ENCODE measurements around the gene MKS1.

Gene MKS1

DNA sequence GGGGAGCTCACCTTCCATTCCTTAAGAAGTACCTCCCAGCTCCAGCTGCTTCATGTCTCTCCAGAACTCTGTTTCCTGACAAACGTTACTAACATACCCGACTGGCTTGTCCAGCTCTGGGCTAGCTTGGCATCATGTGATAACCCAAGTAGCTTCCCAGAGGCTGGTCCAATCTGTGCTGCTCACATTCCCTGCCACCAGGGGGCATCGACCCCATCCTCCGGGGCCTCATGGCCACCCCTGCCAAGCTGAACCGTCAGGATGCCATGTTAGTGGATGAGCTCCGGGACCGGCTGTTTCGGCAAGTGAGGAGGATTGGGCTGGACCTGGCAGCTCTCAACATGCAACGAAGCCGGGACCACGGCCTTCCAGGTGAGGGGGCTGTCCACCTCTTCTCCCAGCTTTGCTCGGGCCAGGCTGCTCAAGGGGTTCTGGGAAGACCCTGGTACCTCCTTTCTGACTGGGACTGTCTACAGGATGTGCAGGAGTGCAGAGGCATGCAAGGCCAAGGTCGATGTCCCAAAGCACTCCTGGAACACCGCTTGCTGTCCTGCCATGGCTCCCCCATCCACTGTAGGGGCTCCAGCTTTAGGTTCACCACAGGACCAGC lies 18.9 kb downstream of the MKS1 start:
- DNase-seq (ENCODE audit: low read depth) = peak; percentile 22

DNA sequence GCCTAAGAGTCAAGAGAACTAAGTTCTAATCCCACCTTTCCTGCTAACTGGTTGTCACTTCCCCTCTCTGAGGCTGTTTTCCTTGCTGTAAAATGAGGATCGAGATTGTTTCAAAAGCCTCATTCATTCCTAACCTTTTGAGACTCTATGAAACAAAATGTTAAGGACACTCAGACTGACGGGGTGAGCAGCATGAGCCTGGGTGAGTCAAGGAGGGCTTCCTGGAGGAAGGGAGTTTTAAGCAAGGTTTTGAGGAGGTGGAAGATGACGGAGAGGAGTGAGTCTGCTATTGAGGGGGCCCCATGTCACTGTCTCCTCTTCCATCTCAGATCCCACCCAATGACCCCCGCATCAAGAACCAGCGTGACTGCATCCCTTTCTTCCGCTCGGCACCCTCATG lies 22.4 kb downstream of the MKS1 start:
- no peak for DNase-seq (ENCODE audit: low read depth)

DNA sequence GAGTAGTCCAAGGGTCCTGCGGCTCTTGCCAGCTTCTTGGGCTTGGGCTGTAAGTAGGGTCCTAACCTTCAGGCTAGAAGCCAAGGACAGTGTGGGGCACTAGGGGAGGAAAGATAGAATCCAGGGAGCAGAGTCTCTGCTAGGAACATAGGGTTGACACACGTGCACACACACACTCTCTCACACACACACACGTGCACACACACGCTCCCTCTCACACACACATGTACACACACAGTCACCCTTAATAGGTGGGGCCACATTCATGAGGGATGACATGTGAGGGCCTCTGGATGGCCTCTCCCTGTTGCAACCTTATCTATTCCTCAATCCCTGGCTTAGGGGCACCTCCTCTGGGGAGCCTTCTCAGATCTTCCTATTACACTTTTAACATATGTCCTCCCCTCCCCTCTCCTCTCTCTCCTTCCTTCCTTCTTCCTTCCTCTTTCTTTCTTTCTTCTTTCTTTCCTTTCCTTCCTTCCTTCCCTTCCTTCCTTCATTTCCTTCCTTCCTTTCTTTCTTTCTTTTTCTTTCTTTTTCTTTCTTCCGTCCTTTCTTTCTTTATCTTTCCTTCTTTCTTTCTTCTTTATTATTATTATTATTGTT lies 23.4 kb downstream of the MKS1 start:
- DNase-seq (ENCODE audit: low read depth) = no peak

DNA sequence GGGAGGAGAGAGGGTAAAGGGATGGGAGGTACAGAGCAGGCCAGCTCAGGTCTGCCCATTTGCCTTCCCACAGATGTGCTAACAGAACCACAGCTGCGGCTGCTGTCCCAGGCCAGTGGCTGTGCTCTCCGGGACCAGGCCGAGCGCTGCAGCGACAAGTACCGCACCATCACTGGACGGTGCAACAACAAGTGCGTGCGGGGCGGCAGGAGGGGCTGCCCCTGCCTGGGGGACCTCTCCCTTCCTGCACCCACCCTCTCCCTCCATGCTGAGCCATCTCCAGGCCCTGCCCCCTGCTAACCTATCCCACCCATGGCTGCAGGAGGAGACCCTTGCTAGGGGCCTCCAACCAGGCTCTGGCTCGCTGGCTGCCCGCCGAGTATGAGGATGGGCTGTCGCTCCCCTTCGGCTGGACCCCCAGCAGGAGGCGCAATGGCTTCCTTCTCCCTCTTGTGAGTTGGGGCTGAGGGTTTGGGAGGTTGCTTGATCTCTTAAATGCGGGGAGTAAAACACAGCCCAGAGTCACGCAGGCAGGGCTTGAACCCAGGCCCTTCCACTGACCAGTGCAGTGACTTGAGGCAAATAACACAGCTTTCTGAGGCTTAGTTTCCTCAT lies 25.3 kb downstream of the MKS1 start:
- DNase-seq (ENCODE audit: low read depth) = no peak

DNA sequence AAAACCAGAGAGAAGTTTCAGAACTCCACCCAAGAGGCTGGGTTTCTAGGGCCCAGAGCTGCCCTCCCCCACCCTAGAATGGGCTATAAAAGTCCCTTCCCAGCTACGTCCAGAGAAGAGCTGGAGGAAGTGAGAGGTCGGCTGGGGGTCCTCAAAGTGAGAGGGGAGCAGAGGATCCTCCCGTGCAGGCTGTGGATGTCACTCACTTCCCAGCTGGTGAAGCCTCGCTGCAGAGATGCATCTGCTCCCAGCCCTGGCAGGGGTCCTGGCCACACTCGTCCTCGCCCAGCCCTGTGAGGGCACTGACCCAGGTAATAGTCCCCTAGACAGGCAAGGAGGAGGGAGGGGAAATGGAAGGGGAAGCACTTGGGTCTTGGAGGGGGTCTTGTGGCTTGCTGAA lies 26.4 kb downstream of the MKS1 start, which contains the start of gene EPX:
TSS of gene EPX (plus strand) at position 115 of the 400 bp plus-strand sequence. CDS start at position 236, 121 bp downstream.
- DNase-seq (ENCODE audit: low read depth) = no peak

DNA sequence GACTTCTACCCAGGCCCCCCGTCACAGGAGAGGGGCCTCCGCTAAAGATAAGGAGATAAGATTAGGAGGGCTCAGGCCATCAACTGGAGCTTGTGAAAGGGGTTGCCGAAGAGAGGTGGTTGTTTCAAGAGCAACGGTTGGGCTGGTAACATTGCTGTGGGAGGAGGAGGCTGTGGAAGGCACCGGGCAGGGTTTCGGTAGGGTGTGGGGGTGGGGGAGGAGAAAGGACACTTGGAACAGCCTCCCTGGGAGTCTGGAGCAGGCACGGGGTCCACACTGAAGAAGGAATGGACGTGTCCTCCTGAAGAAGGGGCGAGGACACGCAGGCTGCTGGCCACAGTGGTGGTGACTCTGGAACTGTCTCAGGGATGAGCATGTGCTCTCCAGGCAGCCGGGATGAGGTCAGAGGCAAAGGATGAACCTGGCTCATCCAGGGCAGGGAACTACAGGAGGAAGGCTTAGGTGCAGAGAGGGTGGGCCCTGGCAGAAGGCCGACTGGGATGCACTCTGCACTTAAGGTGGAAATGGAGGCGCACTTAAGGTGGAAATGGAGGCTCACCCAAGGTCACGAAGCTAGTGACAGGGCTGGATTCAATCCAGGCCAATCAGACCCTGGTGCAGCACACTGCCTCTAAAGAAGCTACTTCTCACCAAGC lies 27.7 kb downstream of the MKS1 start:
- DNase-seq (ENCODE audit: low read depth) = no peak

DNA sequence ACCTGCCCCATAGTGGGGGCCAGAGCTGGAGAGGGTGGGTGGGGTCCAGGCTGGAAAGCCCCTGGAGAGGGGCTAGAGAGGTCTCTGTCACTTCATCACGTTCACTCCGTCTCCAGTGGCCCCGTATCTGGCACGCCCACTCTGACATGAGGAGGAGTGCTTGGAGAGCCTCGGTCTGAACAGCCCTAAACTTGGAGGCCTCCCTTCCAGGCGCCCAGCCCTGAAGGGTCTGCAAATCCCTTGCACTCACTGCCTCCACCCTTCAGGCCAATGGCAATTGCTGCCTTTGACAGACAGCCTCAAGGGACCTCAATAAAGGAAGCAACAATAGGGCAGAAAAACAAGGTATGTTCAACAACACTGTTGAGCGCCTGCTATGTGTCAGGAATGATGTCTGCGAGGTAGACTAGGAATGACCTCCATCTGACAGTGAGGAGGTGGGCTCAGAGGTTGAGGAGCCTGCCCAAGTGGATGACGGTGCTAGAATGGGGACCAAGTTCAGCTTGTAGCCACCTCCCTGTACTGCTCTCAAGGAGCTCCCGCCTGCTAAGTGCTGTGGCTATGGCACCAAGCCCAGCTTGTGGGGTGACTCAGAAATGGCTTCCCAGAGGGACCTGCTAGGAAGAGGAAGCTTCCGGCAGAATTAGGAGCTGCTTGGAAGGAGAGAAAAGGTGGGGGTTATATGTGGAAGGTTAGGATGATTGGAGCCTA lies 29.5 kb downstream of the MKS1 start:
- no peak for DNase-seq (ENCODE audit: low read depth)

DNA sequence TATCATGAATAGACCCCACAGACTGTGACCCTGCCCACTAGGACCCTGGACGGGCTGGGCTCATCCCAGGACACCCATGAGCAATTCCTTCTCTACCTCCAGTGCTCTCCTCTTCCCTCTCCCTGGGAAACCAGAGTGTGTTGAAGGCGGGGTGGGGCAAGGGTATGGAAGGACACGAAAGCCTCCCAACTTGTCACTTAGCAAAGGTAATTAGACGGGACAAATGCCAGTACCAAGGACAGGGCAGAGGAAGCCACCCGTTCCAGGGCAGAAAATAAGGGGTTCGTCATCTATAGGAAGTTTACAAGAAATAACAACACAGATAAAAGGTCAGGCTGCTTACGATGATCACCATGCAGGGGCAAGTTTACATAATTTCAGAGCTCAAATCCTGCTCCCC lies 31.4 kb downstream of the MKS1 start:
- DNase-seq (ENCODE audit: low read depth) = no peak

DNA sequence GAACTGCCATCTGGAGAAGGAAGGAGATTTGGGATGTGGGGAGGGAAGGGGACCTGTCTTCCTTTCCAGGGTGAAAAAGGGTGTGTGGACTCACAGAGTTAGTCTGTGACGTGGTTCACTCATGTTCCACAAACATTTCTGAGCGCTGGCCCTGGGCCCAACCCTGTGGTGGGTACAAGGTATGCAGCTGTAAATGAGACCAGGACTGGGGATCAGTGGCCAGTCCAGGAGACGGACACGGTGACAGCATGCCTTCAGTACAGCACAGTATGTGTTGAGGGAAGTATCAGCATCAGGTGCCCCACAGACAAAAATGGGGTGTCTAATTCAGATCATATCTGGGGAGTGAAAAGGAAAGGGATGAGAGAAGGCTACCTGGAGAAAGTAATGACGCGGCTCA lies 32.0 kb downstream of the MKS1 start:
- no peak for DNase-seq (ENCODE audit: low read depth)

DNA sequence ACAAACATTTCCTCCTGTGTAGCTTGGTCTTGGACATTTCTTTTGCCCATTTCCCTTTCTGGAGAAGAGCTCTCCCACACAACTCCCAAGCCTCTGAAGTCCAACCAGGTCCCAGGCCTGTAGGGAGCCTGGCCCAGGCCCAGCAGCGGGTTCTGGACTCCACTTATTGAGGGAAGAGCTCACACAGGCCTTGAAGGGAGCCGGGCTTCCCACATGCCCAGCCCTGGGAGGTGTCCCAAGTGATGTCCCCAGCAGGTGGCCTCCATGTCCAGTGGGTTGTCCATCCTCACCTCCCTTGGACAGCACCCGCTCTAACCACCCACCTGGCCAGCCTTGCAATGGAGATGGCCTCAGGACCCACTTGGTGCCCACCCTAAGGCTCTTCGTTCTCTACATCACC lies 32.5 kb downstream of the MKS1 start:
- no peak for DNase-seq (ENCODE audit: low read depth)

DNA sequence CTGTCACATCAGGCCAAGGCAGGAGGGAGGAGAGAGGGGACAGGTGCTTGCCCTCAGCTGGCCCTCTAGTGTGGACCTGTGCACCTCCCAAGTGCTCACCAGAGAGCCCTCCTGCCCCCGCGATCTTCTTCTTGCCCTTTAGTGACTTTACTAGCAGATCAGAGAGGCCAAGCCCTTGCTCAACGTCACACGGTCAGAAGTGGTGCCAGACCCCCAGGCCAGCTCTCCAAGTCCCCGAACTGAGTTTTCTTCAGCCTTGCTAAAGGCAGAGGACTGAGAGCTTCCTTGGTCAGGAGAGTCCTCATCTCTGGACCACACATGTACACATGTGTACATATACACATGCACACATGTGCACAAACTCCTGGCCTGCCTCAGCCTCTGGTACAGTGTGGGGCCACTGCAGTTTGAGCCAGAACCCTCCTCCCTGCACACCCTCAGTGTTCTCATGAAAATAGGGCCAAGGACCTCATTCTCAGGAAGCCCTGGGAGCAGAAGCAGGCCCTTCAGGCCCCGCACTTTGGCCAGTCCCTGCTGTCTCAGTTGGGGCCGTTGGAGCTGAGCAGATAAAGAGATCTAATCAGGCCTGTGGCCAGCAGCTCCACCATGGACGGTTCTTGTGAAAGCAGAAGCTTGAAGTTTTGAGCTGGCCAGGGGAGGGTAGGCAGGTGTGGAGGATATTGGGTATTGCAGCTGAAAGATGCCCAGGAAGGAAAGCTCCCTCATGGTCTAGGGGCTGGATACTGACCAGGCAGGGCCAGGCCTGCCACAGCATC lies 33.9 kb downstream of the MKS1 start:
- no peak for DNase-seq (ENCODE audit: low read depth)

DNA sequence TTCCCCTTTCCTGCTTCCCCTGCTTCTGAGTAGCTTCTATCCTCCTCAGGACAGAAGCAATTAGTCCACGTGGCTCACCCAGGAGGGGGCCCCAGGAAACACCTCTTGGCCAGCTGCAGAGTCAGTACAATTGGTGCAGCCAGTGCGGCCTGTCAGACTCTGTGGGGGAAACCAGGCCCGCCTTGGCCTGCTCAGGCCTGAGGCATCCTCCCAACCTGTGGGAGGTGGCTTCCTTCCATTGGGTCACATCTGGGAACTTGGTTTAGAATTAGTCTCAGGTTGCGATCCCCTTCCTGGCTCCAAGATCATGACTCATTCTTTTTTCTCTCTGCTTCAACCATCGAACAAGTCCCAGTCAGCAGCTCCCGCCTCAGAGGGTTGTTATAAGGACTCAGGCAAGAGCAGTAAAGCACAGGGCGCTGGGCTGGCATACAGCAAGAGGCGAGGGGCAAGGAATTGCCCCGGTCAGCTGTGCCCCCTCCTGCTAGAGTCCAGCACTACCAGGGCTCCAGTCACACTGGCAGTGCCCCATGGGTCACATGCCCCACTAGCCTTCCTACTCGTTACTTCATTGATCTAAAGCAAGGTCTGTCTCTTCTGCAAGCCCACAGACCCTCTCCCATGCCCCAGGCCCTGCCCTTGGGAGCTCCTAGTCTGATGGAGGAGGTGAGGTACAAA lies 34.6 kb downstream of the MKS1 start:
- DNase-seq (ENCODE audit: low read depth) = no peak

DNA sequence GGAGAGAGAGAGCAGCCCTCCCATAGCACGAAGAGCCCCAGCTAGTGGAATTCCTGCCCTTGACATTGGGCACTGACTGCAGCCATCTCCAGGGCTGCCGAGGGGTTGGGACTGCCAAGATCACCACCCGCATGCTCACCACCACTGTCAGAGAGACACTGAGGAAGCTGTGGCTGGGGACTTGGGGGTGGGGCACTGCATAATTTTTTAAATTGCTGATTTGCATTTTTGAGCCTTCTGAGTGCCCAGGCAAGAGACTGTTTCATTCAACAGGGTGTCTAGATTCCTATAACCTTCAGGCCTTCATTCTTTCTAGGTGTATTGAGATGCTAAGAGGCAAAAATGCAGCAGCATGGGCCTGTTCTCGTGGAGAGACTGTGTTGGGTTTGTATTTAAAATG lies 35.5 kb downstream of the MKS1 start:
- no peak for DNase-seq (ENCODE audit: low read depth)

DNA sequence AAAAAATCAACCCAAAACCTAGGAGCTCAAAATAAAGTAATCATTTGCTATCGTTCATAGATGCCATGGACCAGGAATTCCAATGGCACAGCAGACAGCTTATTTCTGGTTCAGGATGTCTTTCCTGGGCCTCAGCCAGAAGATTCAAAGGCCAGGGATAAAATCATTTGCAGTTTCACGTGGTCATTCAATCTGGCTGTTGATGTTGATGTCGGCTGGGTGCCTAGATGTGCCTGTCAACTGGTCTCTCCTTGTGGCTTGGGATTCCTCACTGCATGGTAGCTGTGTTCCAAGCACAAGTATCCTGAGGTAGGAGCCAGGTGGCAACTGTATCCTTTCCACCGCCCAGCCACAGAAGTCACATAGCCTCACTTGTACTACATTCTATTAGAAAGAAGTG lies 37.3 kb downstream of the MKS1 start:
- DNase-seq (ENCODE audit: low read depth) = no peak

DNA sequence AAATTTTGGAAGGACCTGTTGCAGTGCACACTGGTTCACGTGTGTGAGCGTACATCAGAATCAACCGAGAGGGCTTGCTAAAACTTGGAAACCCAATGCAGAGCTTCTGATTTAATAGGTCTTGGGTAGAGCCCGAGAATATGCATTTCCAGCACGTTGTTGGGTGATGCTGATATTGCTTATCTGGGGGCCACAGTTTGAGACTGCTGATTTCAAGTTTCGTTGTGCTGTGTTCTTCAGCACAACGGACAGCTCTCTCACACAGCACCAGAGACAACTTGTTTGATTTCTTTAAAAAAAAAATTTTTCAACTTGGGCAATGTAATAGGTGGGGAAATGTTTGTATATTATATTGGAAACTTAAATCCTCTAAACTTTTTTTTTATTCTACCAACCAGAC lies 42.9 kb downstream of the MKS1 start:
- DNase-seq (ENCODE audit: low read depth) = no peak

DNA sequence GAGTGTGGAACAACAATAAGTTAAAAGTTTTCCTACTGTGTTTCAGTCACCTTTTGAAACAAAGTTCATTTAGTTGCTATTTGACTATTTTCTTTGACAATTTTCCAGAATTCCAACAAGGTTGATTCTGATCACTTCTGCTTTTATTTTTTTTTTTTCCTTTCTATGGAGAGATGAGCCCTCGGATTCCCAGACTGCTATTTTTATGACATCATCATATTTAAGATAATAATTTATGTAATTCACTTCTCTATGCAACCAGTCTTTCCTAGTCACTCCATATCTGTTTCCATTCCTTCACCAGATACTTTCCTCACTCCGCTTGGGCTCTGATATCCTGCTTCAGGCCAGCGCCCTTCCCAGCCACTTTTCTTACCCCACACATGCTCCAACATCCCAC lies 44.2 kb downstream of the MKS1 start:
- DNase-seq (ENCODE audit: low read depth) = no peak

DNA sequence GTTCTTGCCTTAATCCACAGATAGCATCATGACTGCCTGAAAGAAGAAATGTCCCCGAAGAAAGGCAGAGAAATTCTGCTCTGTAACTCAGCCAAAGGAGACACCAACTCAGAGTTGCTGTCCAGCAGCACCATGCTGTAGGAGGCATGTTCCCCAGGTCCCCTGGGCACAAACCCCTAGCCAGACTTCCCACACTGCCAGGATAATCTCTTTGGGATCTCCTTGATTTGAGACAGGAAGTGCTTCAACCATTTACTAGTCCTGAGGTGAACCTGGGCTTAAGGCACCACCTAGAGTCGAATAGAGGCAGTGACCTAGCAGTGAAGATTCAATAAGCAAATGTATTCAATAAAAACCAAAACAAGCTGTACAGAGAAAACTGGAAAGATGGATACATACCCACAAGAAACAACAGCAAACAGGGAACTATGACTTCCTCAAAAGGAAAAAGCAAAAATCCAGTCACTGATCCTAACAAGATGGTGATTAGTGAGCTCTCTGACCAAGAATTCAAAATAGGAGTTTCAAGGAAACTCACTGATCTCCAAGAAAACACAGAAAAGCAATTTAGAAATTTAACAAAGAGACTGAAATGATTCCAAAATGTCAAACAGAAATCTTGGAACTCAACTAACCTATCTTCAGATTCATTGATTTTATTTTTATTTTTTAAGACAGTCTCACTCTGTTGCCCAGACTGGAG lies 46.5 kb downstream of the MKS1 start:
- DNase-seq (ENCODE audit: low read depth) = no peak

DNA sequence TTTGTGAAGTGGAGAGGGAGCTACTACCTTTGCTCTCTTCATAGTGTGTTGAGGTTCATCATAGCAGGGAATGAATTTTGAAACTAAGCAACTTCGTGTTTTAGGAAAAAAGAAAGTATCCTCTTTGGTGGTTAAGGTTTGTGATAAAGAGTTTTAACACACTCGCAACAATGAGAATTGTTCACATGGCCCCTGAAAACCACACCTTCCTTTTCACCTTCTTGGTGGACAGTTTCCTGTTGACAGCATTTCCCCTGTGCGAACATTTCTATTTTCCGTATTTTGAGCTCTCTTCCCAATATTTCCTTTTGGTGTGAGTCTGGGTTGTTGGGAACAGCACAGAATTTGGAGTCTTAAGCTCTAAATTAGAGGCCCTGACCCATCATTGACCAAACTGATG lies 48.4 kb downstream of the MKS1 start:
- no peak for DNase-seq (ENCODE audit: low read depth)

DNA sequence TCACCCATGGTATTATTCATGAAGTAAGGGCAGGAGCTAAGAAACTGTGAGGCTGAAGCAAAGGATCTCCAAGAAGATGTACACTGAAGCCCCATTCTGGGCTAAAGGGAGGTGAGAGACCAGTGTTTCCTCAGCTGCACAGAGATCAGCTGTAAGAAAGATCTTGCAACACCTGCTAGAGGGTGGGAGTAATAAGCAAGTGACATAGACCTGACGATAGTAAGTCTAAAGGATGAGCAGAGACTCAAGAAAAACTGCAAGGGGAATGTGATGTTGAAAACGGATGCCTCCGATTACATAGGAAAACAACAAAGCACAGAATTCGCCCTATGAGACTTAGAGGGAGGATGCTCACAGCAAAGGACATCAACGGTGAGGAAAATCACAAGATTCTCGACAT lies 52.4 kb downstream of the MKS1 start, which contains the start of gene OR4D2:
TSS of gene OR4D2 (plus strand) at position 301 of the 400 bp plus-strand sequence. CDS start 2,674 bp downstream, outside the sequence.
- no peak for DNase-seq (ENCODE audit: low read depth)

DNA sequence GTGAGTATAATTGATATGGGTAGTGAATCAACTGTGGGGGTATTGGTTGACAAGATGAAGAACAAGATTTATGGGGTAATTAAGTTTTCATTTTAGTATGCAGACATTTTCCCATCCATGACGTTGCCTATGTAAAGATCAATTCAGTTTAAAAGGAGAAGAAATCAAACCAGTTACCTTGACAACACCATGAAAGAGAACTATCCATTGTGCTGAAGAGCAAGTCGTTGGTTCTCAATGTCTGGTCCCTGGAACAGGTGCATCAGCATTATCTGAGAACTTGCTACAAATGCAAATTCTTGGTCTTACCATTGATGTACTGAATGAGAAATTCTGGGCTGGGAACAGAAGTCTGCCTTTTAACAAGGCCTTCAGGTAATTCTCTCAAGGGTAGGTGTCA lies 53.1 kb downstream of the MKS1 start:
- no peak for DNase-seq (ENCODE audit: low read depth)

DNA sequence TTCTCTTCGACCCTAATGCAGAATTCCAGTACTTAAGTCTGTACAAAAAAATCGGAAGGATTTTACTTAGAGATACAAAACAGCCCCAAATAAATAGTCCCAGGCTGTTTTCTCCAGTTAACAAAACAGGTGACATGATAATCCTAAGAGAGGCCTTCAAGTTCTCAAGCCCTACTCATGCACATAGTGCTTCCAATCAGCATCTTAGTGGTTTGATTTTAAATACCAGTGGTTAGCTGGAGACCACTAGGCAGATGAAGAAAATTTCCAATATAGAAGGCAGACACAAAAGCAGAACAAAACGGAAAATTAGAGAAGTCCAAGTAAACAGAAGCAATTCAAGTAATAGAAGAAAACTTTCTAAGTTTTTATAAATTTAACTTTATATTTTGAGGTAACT lies 57.5 kb downstream of the MKS1 start:
- no peak for DNase-seq (ENCODE audit: low read depth)

Measured in stimulated activated CD8-positive, alpha-beta memory T cell treated with anti-CD3 and anti-CD28 coated beads, Interleukin-12 subunit alpha, Interleukin-12 subunit beta, amount 100 ng/mL, for 4 hours (primary cell).